ENCODE data around the gene LIMD2.
"Not testable (repeated sequence)": the region's sequence is repeated elsewhere in the genome, so short reads cannot be mapped to it uniquely, and the experiment has no call there.

The LIMD2 gene

DNA sequence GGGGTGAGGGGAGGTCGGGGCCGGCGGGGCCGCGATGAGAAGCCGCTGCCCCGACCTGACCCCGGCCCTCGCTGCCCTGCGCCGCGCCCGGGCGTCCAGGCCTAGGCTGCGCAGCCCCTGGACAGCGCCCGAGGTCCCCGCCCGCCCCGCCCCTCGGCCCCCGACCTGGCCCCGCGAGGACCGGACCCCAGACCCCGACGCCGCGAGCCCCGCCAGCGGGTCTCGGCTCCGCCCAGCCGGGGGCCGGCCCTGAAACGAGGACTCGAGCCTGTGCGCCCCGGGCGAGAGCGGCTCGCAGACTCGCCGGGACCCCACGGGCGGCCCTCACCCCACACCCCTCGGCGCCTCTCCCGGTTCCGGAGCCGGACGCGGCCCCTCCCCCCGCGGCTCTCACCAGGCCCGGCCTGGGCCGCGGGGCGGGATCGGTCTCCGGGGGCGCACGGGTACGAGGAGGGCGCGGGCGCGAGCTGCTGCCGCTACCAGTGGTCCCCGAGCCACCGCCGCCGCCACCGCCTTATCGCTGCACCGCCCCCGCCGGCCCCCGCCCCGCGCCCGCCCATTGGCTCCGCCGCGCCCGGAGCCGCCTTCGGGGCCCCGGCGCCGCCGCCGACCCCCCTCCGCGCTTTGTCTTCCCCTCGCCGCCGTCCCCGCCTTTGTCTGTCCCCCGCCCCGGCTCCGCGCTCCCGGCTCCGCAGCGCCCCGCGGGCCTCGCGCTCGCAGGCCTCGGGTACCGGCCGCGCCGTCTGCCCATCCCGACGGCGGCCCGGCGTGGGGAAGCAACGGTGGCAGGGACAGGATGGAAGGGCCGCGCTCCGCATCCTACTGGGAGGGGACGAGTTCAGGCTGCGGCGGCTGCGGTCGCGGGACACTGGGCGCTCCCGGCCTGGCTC is at the start of gene LIMD2:
TSS of gene LIMD2 (minus strand) at position 488 of the 890 bp plus-strand sequence. CDS start 827 bp downstream, outside the sequence.
- peak within 1 kb of the TSS; percentile 52 for H3K4me3 ChIP-seq (ENCODE audit: control insufficient read depth, low read depth, low read length)

GRCh38 chr17:63741408-63742173 is 41.7 kb upstream of the LIMD2 start, which contains the start of gene STRADA:
Gene STRADA, minus strand, starts transcription at chr17:63741799. Its CDS starts 13,430 bp downstream, at chr17:63728369.
- no peak for TF ChIP-seq CTCF (IDR thresholded peaks at IDR 0.05; ENCODE audit: control insufficient read depth, insufficient read depth, low read depth, low read length, missing control alignments)
- peak within 1 kb of the TSS; percentile 94 for H3K4me3 ChIP-seq (ENCODE audit: control insufficient read depth, low read depth, low read length)
- peak; percentile 75 for DNase-seq (ENCODE audit: low read depth)

More for the DNA sequence above, at the start of gene LIMD2:
- no peak for DNase-seq (ENCODE audit: low read depth)
- TF ChIP-seq CTCF (IDR thresholded peaks at IDR 0.05; ENCODE audit: control insufficient read depth, insufficient read depth, low read depth, low read length, missing control alignments), result no peak

GRCh38 chr17:63741143-63741407 is 41.1 kb upstream of the LIMD2 start:
- no peak for TF ChIP-seq CTCF (IDR thresholded peaks at IDR 0.05; ENCODE audit: control insufficient read depth, insufficient read depth, low read depth, low read length, missing control alignments)
- H3K4me3 ChIP-seq (ENCODE audit: control insufficient read depth, low read depth, low read length), result peak overlapping the region; percentile 94
- no peak for DNase-seq (ENCODE audit: low read depth)

- H3K4me3 ChIP-seq (ENCODE audit: control insufficient read depth, low read depth, low read length), result peak overlapping the region; percentile 94
- no peak for DNase-seq (ENCODE audit: low read depth)
- TF ChIP-seq CTCF (IDR thresholded peaks at IDR 0.05; ENCODE audit: control insufficient read depth, insufficient read depth, low read depth, low read length, missing control alignments), result no peak
Observed at GRCh38 chr17:63740464-63741142, 40.7 kb upstream of the LIMD2 start.

DNA sequence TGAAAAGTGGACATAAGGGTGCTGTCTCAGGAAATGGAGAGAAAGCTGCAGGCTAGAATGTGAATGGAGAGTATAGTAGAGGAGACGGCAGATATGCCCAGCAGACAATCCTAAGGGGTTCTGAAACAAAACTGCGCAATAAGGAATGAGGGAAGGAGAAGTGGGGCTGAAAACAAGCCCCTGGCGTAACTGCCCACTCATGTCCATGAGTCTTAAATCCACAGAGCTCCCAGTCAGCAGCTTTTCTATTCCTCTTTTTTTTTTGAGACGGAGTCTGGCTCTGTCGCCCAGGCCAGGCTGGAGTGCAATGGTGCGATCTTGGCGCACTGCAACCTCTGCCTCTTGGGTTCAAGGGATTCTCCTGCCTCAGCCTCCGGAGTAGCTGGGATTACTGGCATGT is 35.8 kb upstream of the LIMD2 start:
- no peak for TF ChIP-seq CTCF (IDR thresholded peaks at IDR 0.05; ENCODE audit: control insufficient read depth, insufficient read depth, low read depth, low read length, missing control alignments)
- no peak for DNase-seq (ENCODE audit: low read depth)
- no peak overlapping the region for H3K4me3 ChIP-seq (ENCODE audit: control insufficient read depth, low read depth, low read length)

DNA sequence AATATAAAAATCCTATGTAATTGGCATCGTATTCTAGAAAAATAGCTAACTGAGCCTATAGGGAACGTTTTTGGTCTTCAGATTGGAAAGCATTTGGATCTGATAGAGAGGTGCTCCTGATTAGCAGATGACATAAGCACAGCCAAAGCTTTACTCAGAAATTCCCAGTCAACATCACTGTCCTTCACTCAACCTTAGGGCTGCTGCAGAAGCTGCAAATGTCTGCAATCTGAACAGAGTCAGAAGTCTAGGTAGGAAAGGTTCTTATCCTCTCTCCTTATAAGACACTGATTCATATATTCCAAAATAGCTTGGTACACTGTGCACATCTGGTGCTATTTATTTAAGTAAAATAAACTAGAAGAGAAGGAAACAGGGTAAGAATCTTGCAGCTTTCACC is 22.5 kb upstream of the LIMD2 start:
- DNase-seq (ENCODE audit: low read depth), result no peak
- TF ChIP-seq CTCF (IDR thresholded peaks at IDR 0.05; ENCODE audit: control insufficient read depth, insufficient read depth, low read depth, low read length, missing control alignments), result no peak
- no peak overlapping the region for H3K4me3 ChIP-seq (ENCODE audit: control insufficient read depth, low read depth, low read length)

- not testable (repeated sequence) for H3K4me3 ChIP-seq (ENCODE audit: control insufficient read depth, low read depth, low read length); DNase-seq (ENCODE audit: low read depth)
Observed at GRCh38 chr17:63720194-63720593, 20.3 kb upstream of the LIMD2 start.
